ENCODE measurements around the gene MFSD12. TPM values are rescaled to one million over a fixed set of nuclear protein-coding genes. Genes with fewer than 3 reads are reported as not detected.
"Not testable (repeated sequence)": the region's sequence is repeated elsewhere in the genome, so short reads cannot be mapped to it uniquely, and the experiment has no call there.

MFSD12 gene
- total RNA-seq, 4 donors from 2014 or later: 22.3 to 77.3 (median 48.7) TPM

GRCh38 chr19:3511506-3512251 lies 45.7 kb downstream of the MFSD12 start:
- no peaks in the 10 kb centered on the region for H3K27me3 ChIP-seq
- H3K9me3 ChIP-seq: no peaks in the 10 kb centered on the region
- ATAC-seq (no peak), DNase-seq (no peak)
- H3K36me3 ChIP-seq: no peaks in the 10 kb centered on the region
- in situ Hi-C loops (cut with MboI; ENCODE audit: low sequenced_read_pairs in 4 of 4) (no loop called here), intact Hi-C loops (cut with DNase I; ENCODE audit: low total_unique reads) (no loop called here)
- no peak overlapping the region for H3K27ac ChIP-seq
- TF ChIP-seq POLR2A (IDR thresholded peaks at IDR 0.05) (no peak), CTCF (IDR thresholded peaks at IDR 0.05 in 4 of 5, conservative IDR thresholded peaks at IDR 0.05 in 1 of 5) (no peak)
- no peak overlapping the region for H3K4me3 ChIP-seq
- H3K4me1 ChIP-seq: peaks cover 16 to 42% of the 10 kb centered on the region in 2 donors

- ATAC-seq (no peak), DNase-seq (no peak)
- H3K4me1 ChIP-seq: peaks cover 7 to 36% of the 10 kb centered on the region in 2 donors
- intact Hi-C loops (cut with DNase I; ENCODE audit: low total_unique reads) (no loop called here), in situ Hi-C loops (cut with MboI; ENCODE audit: low sequenced_read_pairs in 4 of 4) (no loop called here)
- H3K36me3 ChIP-seq: no peaks in the 10 kb centered on the region
- no peaks in the 10 kb centered on the region for H3K27me3 ChIP-seq
- no peak overlapping the region for H3K4me3 ChIP-seq
- H3K9me3 ChIP-seq: no peaks in the 10 kb centered on the region
- H3K27ac ChIP-seq: no peak overlapping the region
- TF ChIP-seq POLR2A (IDR thresholded peaks at IDR 0.05) (no peak), CTCF (IDR thresholded peaks at IDR 0.05 in 4 of 5, conservative IDR thresholded peaks at IDR 0.05 in 1 of 5) (no peak)
Measured at GRCh38 chr19:3510727-3511126, 46.7 kb downstream of the MFSD12 start.

GRCh38 chr19:3509566-3509989 lies 47.8 kb downstream of the MFSD12 start:
- TF ChIP-seq CTCF (IDR thresholded peaks at IDR 0.05 in 4 of 5, conservative IDR thresholded peaks at IDR 0.05 in 1 of 5) (no peak), POLR2A (IDR thresholded peaks at IDR 0.05) (no peak)
- Histone ChIP-seq H3K36me3 (no peaks in the 10 kb centered on the region), H3K27me3 (no peaks in the 10 kb centered on the region), H3K27ac (no peak overlapping the region), H3K9me3 (no peaks in the 10 kb centered on the region), H3K4me1 (peaks cover 11 to 44% of the 10 kb centered on the region in 2 donors), H3K4me3 (no peak overlapping the region)
- intact Hi-C loops (cut with DNase I; ENCODE audit: low total_unique reads) (loop anchor here (5.0 to 10.0 kb wide), 2 partner anchors 253 to 555 kb away; partner anchors contain the start of genes APBA3 and MRPL54), in situ Hi-C loops (cut with MboI; ENCODE audit: low sequenced_read_pairs in 4 of 4) (no loop called here)
- DNase-seq (no peak), ATAC-seq (no peak)

- H3K27ac ChIP-seq: no peak overlapping the region
- no peaks in the 10 kb centered on the region for H3K36me3 ChIP-seq
- ATAC-seq (no peak), DNase-seq (no peak)
- TF ChIP-seq CTCF (IDR thresholded peaks at IDR 0.05 in 4 of 5, conservative IDR thresholded peaks at IDR 0.05 in 1 of 5): no peak
- TF ChIP-seq POLR2A (IDR thresholded peaks at IDR 0.05): no peak
- in situ Hi-C loops (cut with MboI; ENCODE audit: low sequenced_read_pairs in 4 of 4): no loop called here
- no peaks in the 10 kb centered on the region for H3K9me3 ChIP-seq
- H3K4me1 ChIP-seq: peaks cover 11 to 44% of the 10 kb centered on the region in 2 donors
- no peak overlapping the region for H3K4me3 ChIP-seq
- intact Hi-C loops (cut with DNase I; ENCODE audit: low total_unique reads): loop anchor here (5.0 to 10.0 kb wide), 2 partner anchors 253 to 554 kb away; partner anchors contain the start of genes APBA3 and MRPL54
- no peaks in the 10 kb centered on the region for H3K27me3 ChIP-seq
Measured at GRCh38 chr19:3508771-3509535, 48.4 kb downstream of the MFSD12 start.

GRCh38 chr19:3508121-3508661 lies 49.2 kb downstream of the MFSD12 start:
- H3K27me3 ChIP-seq; H3K27ac ChIP-seq; DNase-seq; ATAC-seq; H3K9me3 ChIP-seq; H3K4me3 ChIP-seq; H3K36me3 ChIP-seq; in situ Hi-C loops (cut with MboI; ENCODE audit: low sequenced_read_pairs in 4 of 4): not testable (repeated sequence)
- H3K4me1 ChIP-seq: peaks cover 11 to 44% of the 10 kb centered on the region in 2 donors
- intact Hi-C loops (cut with DNase I; ENCODE audit: low total_unique reads): loop anchor here (5.0 to 10.0 kb wide), 2 partner anchors 254 to 553 kb away; partner anchors contain the start of genes APBA3 and MRPL54
